Astrocyte (in vitro differentiated cells and primary cell): ENCODE results near the gene OXNAD1. TPM values are rescaled to one million over a fixed set of nuclear protein-coding genes. Genes with fewer than 3 reads are reported as not detected.

Source experiments
- DNase-seq: peaks from one replicate; pipeline ENCODE4 v3.0.0-alpha.2; 2010; ENCODE audit warnings: low read depth
- FAIRE-seq: peaks from 2 replicates; lab custom pipeline; 2011; peaks lifted over from hg19 to GRCh38; lab: Jason Lieb, UNC
- H2AFZ ChIP-seq: 2 replicates; pipeline ENCODE4 v1.6.0; 2012; ENCODE audit warnings: low read depth, low read length, inconsistent platforms
- H3K27ac ChIP-seq: 2 replicates; pipeline ENCODE4 v1.5.1; 2011; ENCODE audit warnings: low read depth, low read length, inconsistent platforms
- H3K27me3 ChIP-seq: 2 replicates; pipeline ENCODE4 v1.6.0; 2011; ENCODE audit warnings: low read length, inconsistent platforms; ENCODE audit not compliant: insufficient read depth
- H3K36me3 ChIP-seq: 2 replicates; pipeline ENCODE4 v1.5.1; 2011; ENCODE audit warnings: low read length, inconsistent platforms; ENCODE audit not compliant: insufficient read depth
- H3K4me1 ChIP-seq: 2 replicates; pipeline ENCODE4 v1.5.1; 2011; ENCODE audit warnings: low read length, inconsistent platforms; ENCODE audit not compliant: insufficient read depth
- H3K4me2 ChIP-seq: 2 replicates; pipeline ENCODE4 v1.6.0; 2012; ENCODE audit warnings: low read length, inconsistent platforms
- H3K4me3 ChIP-seq: 2 replicates; pipeline ENCODE4 v1.5.1; 2011; ENCODE audit warnings: low read depth, mild to moderate bottlenecking, low read length, inconsistent platforms; ENCODE audit not compliant: insufficient read depth
- H3K79me2 ChIP-seq: 2 replicates; pipeline ENCODE4 v1.6.0; 2012; ENCODE audit warnings: mild to moderate bottlenecking, low read length, inconsistent platforms; ENCODE audit not compliant: insufficient read depth
- H3K9ac ChIP-seq: 2 replicates; pipeline ENCODE4 v1.6.0; 2012; ENCODE audit warnings: mild to moderate bottlenecking, low read length, inconsistent platforms
- H3K9me3 ChIP-seq: 2 replicates; pipeline ENCODE4 v1.5.1; 2012; ENCODE audit warnings: low read depth, mild to moderate bottlenecking, low read length, inconsistent platforms; ENCODE audit not compliant: insufficient read depth
- H4K20me1 ChIP-seq: 2 replicates; pipeline ENCODE4 v1.6.0; 2012; ENCODE audit warnings: low read length, inconsistent platforms; ENCODE audit not compliant: insufficient read depth
- H3K27ac Mint-ChIP-seq: one replicate; pipeline ENCODE4 v1.8.0; 2021; ENCODE audit warnings: mild to moderate bottlenecking, mixed read lengths; ENCODE audit not compliant: unreplicated experiment
- H3K27me3 Mint-ChIP-seq: one replicate; pipeline ENCODE4 v1.8.0; 2021; ENCODE audit warnings: low read depth, mixed read lengths; ENCODE audit not compliant: unreplicated experiment
- H3K36me3 Mint-ChIP-seq: one replicate; pipeline ENCODE4 v1.8.0; 2021; ENCODE audit warnings: low read depth, mixed read lengths; ENCODE audit not compliant: unreplicated experiment
- H3K4me1 Mint-ChIP-seq: one replicate; pipeline ENCODE4 v1.8.0; 2021; ENCODE audit warnings: low read depth, mixed read lengths; ENCODE audit not compliant: unreplicated experiment
- H3K4me3 Mint-ChIP-seq: one replicate; pipeline ENCODE4 v1.8.0; 2021; ENCODE audit warnings: mild to moderate bottlenecking, moderate library complexity, mixed read lengths; ENCODE audit not compliant: unreplicated experiment
- H3K9me3 Mint-ChIP-seq: one replicate; pipeline ENCODE4 v1.8.0; 2021; ENCODE audit warnings: mild to moderate bottlenecking, mixed read lengths; ENCODE audit not compliant: unreplicated experiment
- CTCF ChIP-seq: IDR thresholded peaks from 2 replicates; pipeline ENCODE4 v1.5.1; 2011; ENCODE audit warnings: low read depth, mild to moderate bottlenecking, inconsistent platforms, low read length, moderate library complexity; ENCODE audit not compliant: insufficient read depth
- EZH2 ChIP-seq: IDR thresholded peaks from 2 replicates; pipeline ENCODE4 v1.6.1; 2012; ENCODE audit warnings: mild to moderate bottlenecking, low read length, inconsistent platforms; ENCODE audit not compliant: insufficient read depth
- total RNA-seq: library from RNA; stranded (reverse); gene quantifications from 2 replicates; pipeline ENCODE4 v1.2.1, GENCODE V29; 2021

OXNAD1 gene
- total RNA-seq, 1 donor from 2014 or later, result 10.5 TPM

- Histone ChIP-seq H3K27me3 (no peaks in the 10 kb centered on the region), H2AFZ (no peak overlapping the region), H3K4me3 (no peak overlapping the region), H3K4me2 (no peak overlapping the region), H3K4me1 (no peaks in the 10 kb centered on the region), H3K9me3 (no peaks in the 10 kb centered on the region), H3K36me3 (no peaks in the 10 kb centered on the region), H4K20me1 (no peaks in the 10 kb centered on the region), H3K9ac (no peak overlapping the region), H3K79me2 (no peaks in the 10 kb centered on the region), H3K27ac (no peak overlapping the region)
- DNase-seq (no peak), FAIRE-seq (no peak)
- peaks cover 25% of the 10 kb centered on the region for H3K4me1 Mint-ChIP-seq
- peaks cover 18% of the 10 kb centered on the region for H3K36me3 Mint-ChIP-seq
- H3K27me3 Mint-ChIP-seq, result no peaks in the 10 kb centered on the region
- H3K4me3 Mint-ChIP-seq, result no peak overlapping the region
- no peak overlapping the region for H3K27ac Mint-ChIP-seq
- no peak for TF ChIP-seq CTCF
- no peak for TF ChIP-seq EZH2
- H3K9me3 Mint-ChIP-seq, result peaks cover 2% of the 10 kb centered on the region
Observed at GRCh38 chr3:16297997-16298885, 33.2 kb downstream of the OXNAD1 start.

- Histone ChIP-seq H3K4me3 (no peak overlapping the region), H3K9ac (no peak overlapping the region), H3K4me1 (no peaks in the 10 kb centered on the region), H4K20me1 (no peaks in the 10 kb centered on the region), H3K27me3 (no peaks in the 10 kb centered on the region), H3K9me3 (no peaks in the 10 kb centered on the region), H3K27ac (no peak overlapping the region), H3K79me2 (no peaks in the 10 kb centered on the region), H3K36me3 (no peaks in the 10 kb centered on the region), H3K4me2 (no peak overlapping the region), H2AFZ (no peak overlapping the region)
- Mint-ChIP-seq H3K36me3 (peaks cover 14% of the 10 kb centered on the region), H3K4me1 (peaks cover 25% of the 10 kb centered on the region), H3K9me3 (peaks cover under 1% of the 10 kb centered on the region), H3K27me3 (no peaks in the 10 kb centered on the region), H3K27ac (no peak overlapping the region), H3K4me3 (no peak overlapping the region)
- DNase-seq, result no peak
- FAIRE-seq, result no peak
- no peak for TF ChIP-seq EZH2
- no peak for TF ChIP-seq CTCF
Observed at GRCh38 chr3:16298891-16299290, 33.9 kb downstream of the OXNAD1 start.

- H3K27ac ChIP-seq, result no peak overlapping the region
- Mint-ChIP-seq H3K4me1 (peaks cover 30% of the 10 kb centered on the region), H3K36me3 (peaks cover 20% of the 10 kb centered on the region), H3K4me3 (no peak overlapping the region), H3K27ac (peak overlapping the region; percentile 37), H3K9me3 (no peaks in the 10 kb centered on the region), H3K27me3 (no peaks in the 10 kb centered on the region)
- DNase-seq (no peak), FAIRE-seq (no peak)
- H4K20me1 ChIP-seq, result no peaks in the 10 kb centered on the region
- H3K4me1 ChIP-seq, result no peaks in the 10 kb centered on the region
- H3K4me3 ChIP-seq, result no peak overlapping the region
- no peak overlapping the region for H3K9ac ChIP-seq
- H3K4me2 ChIP-seq, result no peak overlapping the region
- H2AFZ ChIP-seq, result no peak overlapping the region
- H3K27me3 ChIP-seq, result no peaks in the 10 kb centered on the region
- H3K9me3 ChIP-seq, result no peaks in the 10 kb centered on the region
- no peaks in the 10 kb centered on the region for H3K79me2 ChIP-seq
- no peaks in the 10 kb centered on the region for H3K36me3 ChIP-seq
- TF ChIP-seq EZH2 (no peak), CTCF (no peak)
Observed at GRCh38 chr3:16299746-16300145, 34.7 kb downstream of the OXNAD1 start.
